Calu3 (cell line): ENCODE data around the gene RAB1B. TPM values are rescaled to one million over a fixed set of nuclear protein-coding genes. Genes with fewer than 3 reads are reported as not detected.

Experiments
- BruUV-seq: library from RNA; stranded (reverse); fragments of 400-500 nt; replicated peaks from 2 replicates; lab custom pipeline; 2021; lab: Mats Ljungman, UMichigan
- CTCF ChIA-PET: fragments of 300-600 bp; sonication (Branson Sonifier 250); formaldehyde crosslinking; loops from one replicate; lab custom pipeline; 2022; ENCODE audit warnings: antibody characterized with exemption; lab: Charles Lee
- DNase-seq: peaks from one replicate; pipeline ENCODE4 v3.0.0; 2022
- H3K27ac Mint-ChIP-seq: one replicate; pipeline ENCODE4 v1.8.0; 2022; ENCODE audit warnings: mixed read lengths; ENCODE audit not compliant: unreplicated experiment
- H3K27me3 Mint-ChIP-seq: one replicate; pipeline ENCODE4 v1.8.0; 2022; ENCODE audit warnings: mixed read lengths; ENCODE audit not compliant: unreplicated experiment
- H3K36me3 Mint-ChIP-seq: one replicate; pipeline ENCODE4 v1.8.0; 2022; ENCODE audit warnings: mild to moderate bottlenecking, moderate library complexity, mixed read lengths; ENCODE audit not compliant: insufficient read depth, unreplicated experiment
- H3K4me1 Mint-ChIP-seq: one replicate; pipeline ENCODE4 v1.8.0; 2022; ENCODE audit warnings: mild to moderate bottlenecking, low read depth, mixed read lengths; ENCODE audit not compliant: unreplicated experiment
- H3K4me3 Mint-ChIP-seq: one replicate; pipeline ENCODE4 v1.8.0; 2022; ENCODE audit warnings: mild to moderate bottlenecking, low read depth, moderate library complexity, mixed read lengths; ENCODE audit not compliant: unreplicated experiment
- H3K9me3 Mint-ChIP-seq: one replicate; pipeline ENCODE4 v1.8.0; 2022; ENCODE audit warnings: low read depth, mixed read lengths; ENCODE audit not compliant: unreplicated experiment
- intact Hi-C: fragments of 100-400 bp; cut with micrococcal nuclease; formaldehyde crosslinking; loops from one replicate; pipeline ENCODE4 v1.10.0; 2022; ENCODE audit not compliant: unreplicated experiment
- total RNA-seq: library from RNA; stranded (reverse); gene quantifications from 2 replicates; pipeline ENCODE4 v1.2.3, GENCODE V29; 2022
- TF ChIP-seq, protein P1 (sequence below): fragments of 200-600 bp; IDR thresholded peaks from one replicate; pipeline ENCODE4 v1.8.0; 2022; ENCODE audit warnings: antibody characterized with exemption; ENCODE audit not compliant: unreplicated experiment

RAB1B gene
- total RNA-seq, 1 experiment from 2014 or later = 144 TPM

DNA sequence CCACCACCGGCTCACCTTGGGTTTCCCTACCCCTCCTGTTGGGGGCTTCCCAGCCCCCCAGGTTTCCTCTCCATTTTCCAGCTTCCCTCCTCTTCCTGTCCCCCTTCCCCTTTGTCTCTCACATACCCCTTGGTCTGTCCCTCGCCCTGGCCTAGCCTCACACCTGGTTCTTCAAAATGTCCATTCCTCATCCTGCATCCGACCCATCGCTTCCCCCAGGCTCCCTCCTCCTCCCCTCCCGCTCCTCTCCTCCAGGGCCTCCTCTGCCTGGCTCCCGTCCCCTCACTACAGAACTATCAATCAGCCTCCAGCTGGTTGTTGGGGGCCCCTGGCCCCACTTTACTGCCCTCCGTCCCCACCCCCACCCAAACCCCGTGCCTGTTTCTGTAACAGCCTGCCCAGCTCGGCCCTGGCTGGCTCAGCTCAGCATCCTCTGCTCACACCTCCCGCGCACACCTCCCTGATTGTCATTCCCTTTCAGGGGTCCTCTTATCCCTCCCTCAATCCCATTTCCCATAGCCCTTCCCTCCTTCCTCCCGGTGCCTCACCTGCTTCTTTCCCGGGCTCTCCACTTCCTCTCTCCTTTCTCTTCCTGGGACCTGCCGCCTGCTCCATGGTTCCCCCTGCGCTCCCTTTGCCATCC is 10.8 kb downstream of the RAB1B start:
- H3K36me3 Mint-ChIP-seq = peaks cover 58% of the 10 kb centered on the region
- H3K4me1 Mint-ChIP-seq = peaks cover 15% of the 10 kb centered on the region
- intact Hi-C loops = no loop called here
- no TSS peak for BruUV-seq
- H3K27me3 Mint-ChIP-seq = peaks cover 29% of the 10 kb centered on the region
- no peaks in the 10 kb centered on the region for H3K9me3 Mint-ChIP-seq
- CTCF ChIA-PET = no interaction called here
- TF ChIP-seq, protein P1, sequence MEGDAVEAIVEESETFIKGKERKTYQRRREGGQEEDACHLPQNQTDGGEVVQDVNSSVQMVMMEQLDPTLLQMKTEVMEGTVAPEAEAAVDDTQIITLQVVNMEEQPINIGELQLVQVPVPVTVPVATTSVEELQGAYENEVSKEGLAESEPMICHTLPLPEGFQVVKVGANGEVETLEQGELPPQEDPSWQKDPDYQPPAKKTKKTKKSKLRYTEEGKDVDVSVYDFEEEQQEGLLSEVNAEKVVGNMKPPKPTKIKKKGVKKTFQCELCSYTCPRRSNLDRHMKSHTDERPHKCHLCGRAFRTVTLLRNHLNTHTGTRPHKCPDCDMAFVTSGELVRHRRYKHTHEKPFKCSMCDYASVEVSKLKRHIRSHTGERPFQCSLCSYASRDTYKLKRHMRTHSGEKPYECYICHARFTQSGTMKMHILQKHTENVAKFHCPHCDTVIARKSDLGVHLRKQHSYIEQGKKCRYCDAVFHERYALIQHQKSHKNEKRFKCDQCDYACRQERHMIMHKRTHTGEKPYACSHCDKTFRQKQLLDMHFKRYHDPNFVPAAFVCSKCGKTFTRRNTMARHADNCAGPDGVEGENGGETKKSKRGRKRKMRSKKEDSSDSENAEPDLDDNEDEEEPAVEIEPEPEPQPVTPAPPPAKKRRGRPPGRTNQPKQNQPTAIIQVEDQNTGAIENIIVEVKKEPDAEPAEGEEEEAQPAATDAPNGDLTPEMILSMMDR = no peak
- H3K27ac Mint-ChIP-seq = peak overlapping the region; percentile 66
- peak overlapping the region; percentile 49 for H3K4me3 Mint-ChIP-seq
- DNase-seq = no peak

DNA sequence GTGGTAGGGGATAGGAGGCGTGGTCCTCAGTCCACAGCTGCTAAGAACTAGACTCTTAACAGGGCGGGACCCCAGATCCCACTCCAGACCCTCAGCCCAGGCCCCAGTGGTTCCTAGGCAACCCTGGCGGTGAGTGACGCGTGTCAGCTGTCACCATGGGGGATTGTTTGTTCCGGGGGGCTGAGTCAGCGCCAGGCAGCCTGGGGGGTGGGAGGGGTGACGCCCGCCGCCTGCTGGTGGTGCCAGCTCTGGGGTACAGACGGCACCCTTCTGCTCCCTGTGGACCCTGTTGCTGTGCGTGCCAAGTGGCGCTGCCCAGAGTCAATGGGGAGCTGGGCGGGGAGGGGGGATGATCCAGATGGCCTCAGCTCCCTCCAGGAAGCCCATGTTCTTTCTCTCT is 12.0 kb downstream of the RAB1B start:
- no TSS peak for BruUV-seq
- TF ChIP-seq, protein P1 = no peak
- no peak for DNase-seq
- Mint-ChIP-seq H3K4me1 (peaks cover 15% of the 10 kb centered on the region), H3K27me3 (peaks cover 29% of the 10 kb centered on the region), H3K9me3 (no peaks in the 10 kb centered on the region), H3K4me3 (no peak overlapping the region), H3K27ac (no peak overlapping the region), H3K36me3 (peaks cover 49% of the 10 kb centered on the region)
- intact Hi-C loops = no loop called here
- CTCF ChIA-PET = no interaction called here

DNA sequence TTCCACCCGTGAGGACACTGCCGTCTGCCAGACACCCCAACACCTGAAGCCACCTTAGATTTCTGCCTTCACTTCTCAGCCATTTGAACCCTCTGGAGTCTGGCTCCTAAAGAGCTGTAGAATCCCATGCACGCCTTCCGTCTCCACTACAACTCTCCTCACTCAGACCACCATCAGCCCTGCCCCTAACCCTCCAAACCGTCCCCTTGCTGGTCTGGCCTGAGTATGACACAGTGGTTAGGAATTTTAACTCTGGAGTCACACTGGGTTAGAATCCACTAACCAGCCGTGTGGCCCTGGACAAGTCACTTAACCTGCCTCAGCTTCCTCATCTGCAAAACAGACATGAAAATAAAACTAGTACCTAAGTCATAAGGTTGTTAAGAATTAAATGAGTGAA is 12.6 kb downstream of the RAB1B start:
- Mint-ChIP-seq H3K4me3 (no peak overlapping the region), H3K36me3 (peaks cover 54% of the 10 kb centered on the region), H3K4me1 (peaks cover 15% of the 10 kb centered on the region), H3K27me3 (peaks cover 29% of the 10 kb centered on the region), H3K27ac (no peak overlapping the region), H3K9me3 (no peaks in the 10 kb centered on the region)
- DNase-seq = no peak
- TF ChIP-seq, protein P1 = no peak
- intact Hi-C loops = no loop called here
- CTCF ChIA-PET = no interaction called here
- BruUV-seq = no TSS peak

DNA sequence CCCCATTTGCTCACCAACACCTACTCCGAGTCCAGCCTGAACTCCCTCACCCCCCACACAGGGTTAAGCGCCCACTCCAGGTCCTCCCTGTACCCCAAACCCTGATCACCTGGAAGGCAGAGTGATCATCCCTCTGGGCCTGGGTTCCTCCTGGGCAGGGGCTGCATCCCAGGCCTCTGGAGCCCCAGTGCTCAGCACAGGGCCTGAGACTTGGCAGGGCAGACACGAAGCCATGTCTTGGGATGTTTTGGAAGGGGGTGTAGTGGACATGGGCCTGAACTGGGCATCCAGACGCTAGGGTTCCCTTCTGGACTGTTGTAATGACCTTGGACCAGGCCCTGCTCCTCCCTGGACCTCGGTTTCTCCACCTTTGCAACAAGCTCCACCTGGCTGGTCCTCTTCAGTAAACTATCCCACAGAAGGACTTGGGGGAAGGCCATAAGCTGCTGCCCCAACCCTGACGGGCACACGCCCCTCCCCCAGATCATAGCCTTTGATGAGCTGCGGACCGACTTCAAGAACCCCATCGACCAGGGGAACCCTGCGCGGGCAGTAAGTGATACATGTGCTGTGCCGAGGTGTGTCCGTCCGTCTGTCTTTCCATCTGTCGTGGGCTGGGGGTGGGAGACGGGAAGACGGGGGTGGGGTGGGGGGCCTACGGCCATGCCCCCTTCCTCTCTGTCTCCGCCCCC is 13.5 kb downstream of the RAB1B start:
- peak overlapping the region; percentile 60 for H3K27ac Mint-ChIP-seq
- TF ChIP-seq, protein P1 = no peak
- CTCF ChIA-PET = interaction anchor here (0.8 to 1.1 kb wide), 3 partner anchors 14 to 66 kb away, joined by 3 to 6 read pairs (median 3); no protein-coding TSS in a partner anchor
- peaks cover 15% of the 10 kb centered on the region for H3K4me1 Mint-ChIP-seq
- no peak overlapping the region for H3K4me3 Mint-ChIP-seq
- peaks cover 29% of the 10 kb centered on the region for H3K27me3 Mint-ChIP-seq
- H3K36me3 Mint-ChIP-seq = peaks cover 49% of the 10 kb centered on the region
- BruUV-seq = no TSS peak
- no peaks in the 10 kb centered on the region for H3K9me3 Mint-ChIP-seq
- intact Hi-C loops = no loop called here
- no peak for DNase-seq
